ENCODE results near the gene ARHGAP19.
A peak's percentile ranks its signal among the peaks of the same experiment; 100 is the strongest.

ARHGAP19 gene

DNA sequence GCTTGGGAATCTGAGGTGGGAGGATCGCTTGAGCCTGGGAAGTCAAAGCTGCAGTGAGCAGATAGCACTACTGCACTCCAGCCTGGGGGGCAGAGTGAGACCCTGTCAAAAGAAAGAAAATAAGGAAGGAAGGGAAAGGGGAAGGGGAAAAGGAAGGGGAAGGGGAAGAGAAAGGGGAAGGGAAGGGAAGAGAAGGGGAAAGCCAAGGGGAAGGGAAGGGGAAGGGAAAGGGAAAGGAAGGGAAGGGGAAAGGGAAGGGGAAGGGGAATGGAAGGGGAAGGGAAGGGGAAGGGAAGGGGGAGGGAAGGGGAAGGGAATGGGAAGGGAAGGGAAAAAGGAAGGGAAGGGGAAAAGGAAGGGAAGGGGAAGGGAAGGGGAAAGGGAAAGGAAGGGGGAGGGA lies 41.5 kb downstream of the ARHGAP19 start:
- no peak overlapping the region for H3K4me3 ChIP-seq (ENCODE audit: low read depth, low read length)
- no peak for TF ChIP-seq CTCF (IDR thresholded peaks at IDR 0.05; ENCODE audit: insufficient read depth, low read depth, low read length, missing control alignments)
- no peak for DNase-seq (ENCODE audit: low read depth)

- TF ChIP-seq CTCF (IDR thresholded peaks at IDR 0.05; ENCODE audit: insufficient read depth, low read depth, low read length, missing control alignments): no peak
- H3K4me3 ChIP-seq (ENCODE audit: low read depth, low read length): no peak overlapping the region
These were observed 48.6 kb downstream of the ARHGAP19 start for GRCh38 chr10:97243836-97244235.

DNA sequence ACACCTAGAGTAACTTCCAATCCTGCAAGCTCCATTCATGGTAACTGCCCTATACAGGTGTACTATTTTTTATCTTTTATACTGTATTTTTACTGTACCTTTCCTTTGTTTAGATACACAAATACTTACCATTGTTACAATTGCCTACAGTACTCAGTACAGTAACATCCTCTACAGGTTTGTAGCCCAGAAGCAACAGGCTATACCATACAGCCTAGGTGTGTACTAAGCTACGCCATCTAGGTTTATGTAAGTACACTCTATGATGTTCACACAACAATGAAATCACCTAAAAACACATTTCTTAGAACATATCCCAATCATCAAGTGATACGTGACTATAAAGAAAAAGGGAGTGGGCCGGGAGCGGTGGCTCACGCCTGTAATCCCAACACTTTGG lies 53.6 kb downstream of the ARHGAP19 start:
- no peak for DNase-seq (ENCODE audit: low read depth)
- no peak overlapping the region for H3K4me3 ChIP-seq (ENCODE audit: low read depth, low read length)
- no peak for TF ChIP-seq CTCF (IDR thresholded peaks at IDR 0.05; ENCODE audit: insufficient read depth, low read depth, low read length, missing control alignments)

More at GRCh38 chr10:97243836-97244235, 48.6 kb downstream of the ARHGAP19 start:
- DNase-seq (ENCODE audit: low read depth): no peak

GRCh38 chr10:97235353-97235752 lies 57.1 kb downstream of the ARHGAP19 start:
- no peak overlapping the region for H3K4me3 ChIP-seq (ENCODE audit: low read depth, low read length)
- no peak for TF ChIP-seq CTCF (IDR thresholded peaks at IDR 0.05; ENCODE audit: insufficient read depth, low read depth, low read length, missing control alignments)
- DNase-seq (ENCODE audit: low read depth): no peak

DNA sequence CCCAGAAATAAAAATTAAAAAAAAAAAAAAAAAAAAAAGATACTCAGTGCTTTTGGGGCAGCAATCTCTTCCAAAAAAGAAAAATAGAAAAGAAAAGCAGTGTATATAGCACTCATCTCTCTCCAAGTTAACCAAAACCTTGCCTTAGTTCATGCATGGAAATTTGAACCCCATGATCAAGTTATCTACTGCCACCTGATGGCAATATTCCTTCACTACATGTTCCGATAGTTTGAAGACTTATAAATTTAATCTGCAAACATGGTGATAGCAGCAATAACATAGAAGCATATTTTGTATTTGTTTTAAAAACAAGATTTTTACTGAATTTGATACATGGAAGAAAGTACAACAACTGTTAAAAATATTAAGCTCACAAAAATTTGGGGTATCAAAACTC lies 58.0 kb downstream of the ARHGAP19 start:
- DNase-seq (ENCODE audit: low read depth): peak; percentile 45
- peak; percentile 42 for TF ChIP-seq CTCF (IDR thresholded peaks at IDR 0.05; ENCODE audit: insufficient read depth, low read depth, low read length, missing control alignments)
- H3K4me3 ChIP-seq (ENCODE audit: low read depth, low read length): no peak overlapping the region

DNA sequence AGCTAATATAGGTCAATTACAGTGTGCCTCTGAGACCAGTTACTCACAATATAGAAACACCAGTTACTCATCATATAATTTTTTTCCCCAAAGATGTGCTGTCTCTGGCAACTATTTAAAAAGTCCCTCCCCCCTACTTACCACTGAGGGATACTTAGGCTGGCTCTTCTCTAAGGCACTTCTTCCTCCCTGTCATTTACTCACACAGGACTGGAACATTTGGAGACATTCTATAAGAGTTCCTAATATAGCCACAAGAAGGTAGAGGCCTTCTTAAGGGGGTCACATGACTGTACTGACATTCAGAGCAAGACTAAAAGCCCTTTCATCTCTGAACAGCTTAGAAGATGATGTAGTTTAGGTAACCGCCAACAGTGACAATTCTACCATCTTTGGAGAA lies 62.3 kb downstream of the ARHGAP19 start:
- no peak overlapping the region for H3K4me3 ChIP-seq (ENCODE audit: low read depth, low read length)
- TF ChIP-seq CTCF (IDR thresholded peaks at IDR 0.05; ENCODE audit: insufficient read depth, low read depth, low read length, missing control alignments): no peak
- no peak for DNase-seq (ENCODE audit: low read depth)

DNA sequence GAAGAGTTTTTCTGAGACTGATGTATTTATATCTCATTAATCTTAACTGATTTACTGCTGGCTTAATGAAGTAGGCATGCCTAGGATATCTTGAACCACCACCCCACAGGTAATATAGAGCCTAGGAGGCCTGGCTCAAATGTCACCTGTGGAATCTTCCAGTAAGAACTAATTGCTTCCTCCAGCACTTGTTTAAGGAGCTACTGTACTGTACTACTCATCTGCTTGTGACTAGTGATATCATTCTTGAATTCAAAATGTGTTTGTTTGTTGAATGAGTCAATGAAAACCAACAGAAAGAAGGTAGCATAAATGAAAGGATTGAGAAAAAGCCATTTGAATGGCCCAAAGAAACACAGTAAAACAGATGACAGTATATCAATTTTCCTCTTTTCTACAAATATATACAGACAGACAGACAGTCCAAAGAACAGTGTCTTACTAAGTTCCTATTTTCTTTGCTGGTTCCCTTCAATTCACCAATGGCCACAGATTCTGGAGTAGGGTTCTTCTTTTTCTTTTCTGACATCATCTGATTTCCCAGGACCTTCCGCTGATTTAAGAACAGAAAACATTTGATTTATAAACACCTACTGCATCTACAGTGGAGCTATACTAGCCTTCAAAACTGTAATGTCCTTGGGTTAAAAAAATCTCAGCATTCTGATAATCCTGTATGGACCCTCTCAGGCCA lies 63.0 kb downstream of the ARHGAP19 start:
- no peak overlapping the region for H3K4me3 ChIP-seq (ENCODE audit: low read depth, low read length)
- no peak for DNase-seq (ENCODE audit: low read depth)
- no peak for TF ChIP-seq CTCF (IDR thresholded peaks at IDR 0.05; ENCODE audit: insufficient read depth, low read depth, low read length, missing control alignments)

All from GM12865 (cell line).